ENCODE results near the gene SDK2.
A peak's percentile ranks its signal among the peaks of the same experiment; 100 is the strongest.

Gene SDK2

DNA sequence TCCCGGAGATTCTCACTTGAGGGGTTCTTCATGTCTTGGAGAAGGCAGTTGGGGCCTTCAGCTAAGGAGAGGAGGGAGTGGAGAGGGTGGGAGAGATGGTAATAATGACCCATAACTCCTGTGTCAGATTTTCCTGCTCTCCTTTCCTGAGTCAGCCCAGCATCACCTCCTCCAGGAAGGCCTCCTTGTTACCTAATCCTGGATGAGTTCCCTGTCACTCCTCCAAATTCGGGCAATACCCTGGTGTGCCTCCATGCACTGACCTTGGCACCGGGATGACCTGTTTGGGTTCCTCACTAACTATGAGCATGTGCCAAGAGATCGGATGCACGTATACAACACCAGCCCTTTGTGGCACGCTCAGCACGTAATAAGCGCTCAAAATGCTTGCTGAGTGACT is 38.8 kb downstream of the SDK2 start:
- DNase-seq = no peak

DNA sequence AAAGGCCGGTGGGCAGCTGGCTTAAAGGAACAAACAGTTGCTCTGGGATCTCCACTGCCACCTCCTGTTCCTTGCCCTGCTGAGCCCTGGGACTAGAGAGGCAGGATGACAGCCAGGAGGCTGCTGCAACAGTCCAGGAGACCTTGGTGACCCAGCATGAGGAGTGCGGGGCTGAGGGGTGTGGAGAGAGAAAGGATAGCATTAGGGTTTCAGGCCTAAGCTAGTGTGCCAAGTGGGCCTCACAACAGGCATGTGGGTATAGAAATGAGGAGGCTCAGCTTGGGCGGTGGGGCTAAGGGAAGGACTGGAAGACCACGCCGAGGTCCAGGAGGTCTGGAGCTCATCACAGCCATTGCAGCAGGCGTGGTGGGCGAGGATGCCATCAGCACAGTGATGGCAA is 39.8 kb downstream of the SDK2 start:
- DNase-seq = no peak

DNA sequence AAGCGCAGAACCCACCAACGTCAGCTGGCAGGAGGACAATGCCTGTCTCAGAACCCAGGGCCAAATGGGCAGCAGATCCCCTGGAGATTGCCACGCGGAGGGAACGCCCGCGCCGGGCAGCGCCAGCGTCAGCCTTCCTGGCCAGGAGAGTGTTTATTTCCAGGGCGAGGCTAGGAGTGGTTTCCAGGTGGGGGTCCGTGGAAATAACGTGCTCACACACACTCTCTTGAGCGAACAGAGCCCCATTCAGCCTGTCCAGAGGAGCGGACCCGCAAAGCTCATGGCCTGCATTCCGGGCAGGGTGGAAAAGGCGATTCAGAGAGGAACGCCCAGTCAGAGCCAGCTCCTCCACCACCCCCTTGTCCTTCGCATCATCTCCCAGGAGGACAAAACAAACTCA is 40.3 kb downstream of the SDK2 start:
- no peak for DNase-seq

- no peak for DNase-seq
Observed at GRCh38 chr17:73600103-73600871, 44.0 kb downstream of the SDK2 start.

DNA sequence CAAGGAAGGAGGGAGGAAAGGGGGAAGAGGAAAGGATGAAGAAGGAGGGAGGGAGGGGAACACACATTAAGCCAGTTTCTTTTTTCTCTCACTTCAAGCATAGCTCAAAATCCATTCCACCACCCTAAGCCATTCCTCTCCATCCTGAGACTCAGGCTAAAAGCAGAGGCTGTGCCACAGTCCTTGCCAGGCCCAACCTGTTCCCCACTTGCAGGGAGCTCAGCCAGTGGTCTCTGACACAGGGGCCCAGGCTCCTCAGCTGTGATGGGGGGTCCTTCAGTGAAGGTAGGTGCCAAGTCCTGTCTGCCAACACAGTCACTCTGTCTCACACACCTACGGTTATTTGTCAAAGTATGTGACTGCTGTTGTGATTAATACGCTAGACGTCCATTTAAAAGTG is 44.6 kb downstream of the SDK2 start:
- DNase-seq = no peak

DNA sequence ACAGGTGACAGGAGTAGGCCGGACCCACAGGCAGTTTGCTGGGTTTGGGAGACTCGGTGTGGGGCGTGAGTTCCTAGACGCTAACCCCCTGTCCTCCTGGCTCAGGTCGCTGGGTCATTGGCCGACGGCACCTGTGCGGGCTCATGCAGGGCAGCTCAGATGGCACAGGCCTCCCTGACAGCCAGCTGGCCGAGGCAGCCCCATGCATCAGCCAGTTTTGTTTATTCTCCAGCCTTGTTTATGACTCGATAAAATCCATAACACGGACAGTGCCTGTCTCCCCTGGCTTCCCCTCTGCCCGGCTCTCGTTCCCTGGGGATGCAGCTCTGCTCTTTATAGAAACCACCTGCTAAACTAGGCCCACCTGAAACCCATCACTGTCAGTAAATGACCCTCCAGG is 46.0 kb downstream of the SDK2 start:
- no peak for DNase-seq

GRCh38 chr17:73595931-73596330 is 48.3 kb downstream of the SDK2 start:
- DNase-seq = no peak

- DNase-seq = no peak
Observed at GRCh38 chr17:73595479-73595878, 48.8 kb downstream of the SDK2 start.

DNA sequence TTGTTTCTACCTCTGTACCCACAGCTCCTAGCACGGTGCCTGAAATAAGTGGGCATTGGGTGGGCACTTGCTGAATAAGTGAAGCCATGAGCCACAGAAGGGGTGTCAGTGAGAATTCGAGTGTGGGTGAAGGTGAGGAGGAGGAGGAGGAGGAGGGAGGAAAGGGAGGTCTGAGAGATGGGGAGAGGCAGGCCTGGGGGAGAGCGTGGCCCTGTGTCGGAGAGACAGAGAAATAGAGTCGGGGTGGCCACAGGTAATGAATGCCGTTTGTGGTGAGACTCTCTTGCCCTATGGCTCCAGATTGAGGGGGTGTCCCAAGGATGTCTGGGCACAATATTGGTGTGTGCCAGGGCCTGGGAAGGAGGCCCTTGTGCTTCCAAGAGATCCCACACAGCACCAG is 49.2 kb downstream of the SDK2 start:
- no peak for DNase-seq

DNA sequence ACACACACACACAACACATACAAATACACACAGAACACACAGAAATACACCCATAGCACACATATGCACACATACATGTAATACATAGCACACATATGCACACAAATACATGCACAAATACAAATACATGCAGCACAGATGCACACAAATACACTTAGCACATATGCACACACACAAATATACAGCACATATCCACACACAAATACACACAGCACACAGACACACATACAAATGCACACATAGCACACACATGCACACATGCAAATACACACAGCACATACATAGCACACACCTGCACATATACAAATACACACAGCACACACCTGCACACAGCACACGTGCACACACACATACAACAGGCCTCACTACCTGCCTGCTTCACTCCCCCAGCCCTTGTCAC is 49.6 kb downstream of the SDK2 start:
- DNase-seq = no peak

DNA sequence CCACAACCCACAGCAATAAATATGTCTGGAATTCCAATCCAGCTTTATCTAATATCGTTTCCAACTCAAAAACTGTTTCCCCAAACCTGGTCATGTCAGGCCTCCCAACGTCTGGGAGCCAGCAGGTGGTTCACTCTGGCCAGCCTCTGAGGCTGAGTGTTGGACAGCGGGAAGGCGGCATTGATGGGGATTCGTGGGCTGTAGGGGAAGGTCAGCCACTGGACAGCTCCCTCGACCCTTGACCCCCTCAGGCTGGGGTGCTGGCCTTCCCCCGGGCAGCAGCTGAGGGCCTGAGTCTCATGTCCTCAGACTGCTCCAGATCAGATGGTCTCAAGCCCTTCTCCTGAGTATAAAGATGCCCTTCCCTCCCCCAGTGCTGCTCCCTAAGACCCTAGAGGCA is 50.2 kb downstream of the SDK2 start:
- DNase-seq = no peak

DNA sequence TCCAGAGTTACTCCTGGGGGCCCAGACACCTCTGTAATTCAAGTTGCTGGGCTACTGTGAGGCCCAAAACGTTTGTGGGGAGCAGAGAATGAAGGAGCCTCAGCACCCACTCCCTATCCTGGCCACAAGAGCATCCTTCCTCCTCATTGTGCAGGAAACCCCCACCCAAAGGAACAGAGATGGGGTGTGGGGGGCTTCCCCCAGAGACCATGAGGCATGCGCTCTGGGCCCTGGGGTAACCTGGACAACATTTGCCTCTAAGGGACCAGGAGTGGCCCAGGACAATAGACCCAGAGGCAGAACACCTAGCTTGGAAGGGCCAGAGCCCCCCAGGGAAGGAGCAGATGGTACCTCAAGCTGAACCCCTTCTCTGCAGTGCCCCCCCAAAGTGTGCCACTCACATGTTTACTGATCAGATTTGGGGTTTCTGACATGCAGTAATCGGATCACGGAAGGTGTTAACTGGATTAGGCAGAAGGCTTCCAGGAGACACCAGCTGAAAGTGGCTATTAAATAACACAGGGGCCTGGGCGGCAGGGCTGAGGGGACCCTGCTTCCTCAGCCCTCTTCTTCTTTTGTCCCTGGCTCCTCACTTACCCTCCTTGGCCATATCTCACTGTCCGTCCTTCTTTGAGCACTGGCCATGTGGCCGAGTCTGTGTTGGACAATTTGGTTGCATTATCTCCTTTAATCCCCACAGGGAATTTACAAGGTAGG is 50.8 kb downstream of the SDK2 start:
- no peak for DNase-seq

DNA sequence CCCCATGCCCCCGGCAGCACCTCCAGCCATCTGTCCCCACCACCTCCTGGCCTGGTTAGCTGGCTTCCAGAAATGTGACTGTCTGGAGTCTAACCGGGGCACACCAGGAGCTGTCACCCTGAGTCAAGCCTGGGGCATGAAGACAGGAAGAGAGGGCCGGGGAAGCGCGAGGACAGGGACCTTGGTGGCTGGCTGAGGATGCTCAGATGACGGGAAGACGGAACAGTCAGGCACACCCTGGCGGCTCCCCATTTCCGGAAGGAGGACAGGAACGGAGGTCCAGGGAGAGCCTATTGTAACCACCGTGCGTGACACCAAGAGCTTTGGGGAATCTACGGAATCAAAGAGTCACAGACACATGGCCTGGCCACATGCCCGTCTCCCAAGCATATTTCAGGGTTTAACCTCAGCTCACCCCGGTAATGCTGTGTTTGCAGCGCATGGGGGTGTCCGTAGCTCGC is 51.7 kb downstream of the SDK2 start:
- peak; percentile 19 for DNase-seq

DNA sequence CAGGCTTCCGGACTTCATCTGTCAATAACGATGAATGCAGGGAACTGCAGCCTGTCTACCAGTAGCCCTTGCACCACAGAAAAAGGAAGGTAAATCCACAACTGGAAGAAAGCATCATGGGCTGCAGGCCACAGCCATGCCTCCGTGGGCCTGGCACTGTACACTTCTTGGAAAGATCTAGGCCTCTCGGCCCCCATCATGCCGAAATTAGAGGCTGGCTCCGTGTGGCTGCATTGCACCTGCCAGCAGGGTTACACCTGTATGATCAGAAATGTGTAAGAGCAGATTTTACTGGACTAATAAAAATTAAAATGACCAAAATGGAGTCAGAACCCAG is 52.2 kb downstream of the SDK2 start:
- DNase-seq = no peak

- peak; percentile 28 for DNase-seq
Observed at GRCh38 chr17:73591296-73592078, 52.8 kb downstream of the SDK2 start.

GRCh38 chr17:73589363-73589980 is 54.8 kb downstream of the SDK2 start:
- no peak for DNase-seq

DNA sequence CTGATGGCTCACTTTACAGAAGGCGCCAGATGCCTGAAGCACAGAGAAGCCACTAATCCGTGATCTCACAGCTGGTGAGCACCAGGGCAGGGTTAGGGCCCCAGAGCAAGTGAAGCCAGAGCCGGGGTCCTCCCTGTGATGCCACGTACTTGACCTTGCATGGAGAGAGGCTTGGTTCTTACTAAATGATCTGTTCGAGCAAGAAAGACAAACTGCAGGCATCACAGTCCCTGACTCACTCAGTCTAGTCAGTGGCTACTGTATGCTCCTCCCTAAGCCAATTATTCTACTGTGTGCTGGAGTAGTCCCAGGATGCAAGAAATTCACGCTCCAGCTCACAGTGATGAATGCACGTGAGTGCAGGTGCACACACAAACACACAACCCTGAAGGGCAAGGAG is 55.4 kb downstream of the SDK2 start:
- DNase-seq = no peak

- no peak for DNase-seq
Observed at GRCh38 chr17:73588301-73588846, 55.9 kb downstream of the SDK2 start.

DNA sequence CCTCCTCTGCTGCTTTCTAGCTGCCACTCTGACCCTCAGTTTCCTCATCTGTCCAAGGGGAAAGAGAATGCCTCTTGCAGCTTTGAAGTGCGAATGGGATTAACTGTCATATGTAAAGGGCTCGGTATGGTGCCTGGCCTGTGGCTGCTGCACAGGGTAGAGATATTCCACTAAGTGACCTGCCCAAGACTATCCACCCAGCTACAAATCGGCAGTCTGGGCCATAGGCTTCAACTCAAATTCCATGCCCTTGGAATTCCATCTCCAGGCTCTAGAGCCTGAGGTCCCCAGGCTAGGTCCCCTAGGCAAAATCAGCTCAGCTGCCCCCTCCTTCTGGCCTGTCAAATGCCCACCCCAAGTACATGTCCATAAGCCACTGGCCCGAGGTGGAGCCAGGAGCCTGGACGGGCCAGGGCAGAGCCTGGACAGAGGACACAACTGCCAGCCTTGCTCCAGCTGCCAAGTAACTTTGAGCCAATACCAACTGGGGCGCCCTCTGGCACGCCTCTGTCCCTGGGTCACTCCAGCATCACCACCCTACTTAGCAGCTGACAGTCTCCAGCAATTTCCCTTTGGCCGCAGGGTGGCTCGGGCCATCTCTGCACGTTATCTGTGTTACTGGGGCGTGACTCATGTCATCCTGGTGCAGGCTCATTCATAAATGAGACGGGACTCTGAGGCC is 57.2 kb downstream of the SDK2 start:
- DNase-seq = no peak

- no peak for DNase-seq
Observed at GRCh38 chr17:73586275-73586832, 57.9 kb downstream of the SDK2 start.

GRCh38 chr17:73585583-73585982 is 58.7 kb downstream of the SDK2 start:
- DNase-seq = no peak

- no peak for DNase-seq
Observed at GRCh38 chr17:73584987-73585386, 59.3 kb downstream of the SDK2 start.
